Stimulated activated naive CD8-positive, alpha-beta T cell treated with anti-CD3 and anti-CD28 coated beads, Interleukin-15, Interleukin-2, amounts not matched to agents 100 ng/mL and 50 ng/mL, for 24 hours (primary cell): ENCODE measurements around the gene PARK7.

Experiments
- H3K27ac Mint-ChIP-seq: one replicate; pipeline ENCODE4 v1.8.0; 2021; ENCODE audit warnings: mild to moderate bottlenecking, mixed read lengths
- H3K27me3 Mint-ChIP-seq: one replicate; pipeline ENCODE4 v1.8.0; 2021; ENCODE audit warnings: mixed read lengths
- H3K36me3 Mint-ChIP-seq: one replicate; pipeline ENCODE4 v1.8.0; 2021; ENCODE audit warnings: low read depth, mixed read lengths
- H3K4me1 Mint-ChIP-seq: one replicate; pipeline ENCODE4 v1.8.0; 2021; ENCODE audit warnings: low read depth, mixed read lengths
- H3K4me3 Mint-ChIP-seq: one replicate; pipeline ENCODE4 v1.8.0; 2021; ENCODE audit warnings: mild to moderate bottlenecking, mixed read lengths
- H3K9me3 Mint-ChIP-seq: one replicate; pipeline ENCODE4 v1.8.0; 2021; ENCODE audit warnings: mixed read lengths

The PARK7 gene

DNA sequence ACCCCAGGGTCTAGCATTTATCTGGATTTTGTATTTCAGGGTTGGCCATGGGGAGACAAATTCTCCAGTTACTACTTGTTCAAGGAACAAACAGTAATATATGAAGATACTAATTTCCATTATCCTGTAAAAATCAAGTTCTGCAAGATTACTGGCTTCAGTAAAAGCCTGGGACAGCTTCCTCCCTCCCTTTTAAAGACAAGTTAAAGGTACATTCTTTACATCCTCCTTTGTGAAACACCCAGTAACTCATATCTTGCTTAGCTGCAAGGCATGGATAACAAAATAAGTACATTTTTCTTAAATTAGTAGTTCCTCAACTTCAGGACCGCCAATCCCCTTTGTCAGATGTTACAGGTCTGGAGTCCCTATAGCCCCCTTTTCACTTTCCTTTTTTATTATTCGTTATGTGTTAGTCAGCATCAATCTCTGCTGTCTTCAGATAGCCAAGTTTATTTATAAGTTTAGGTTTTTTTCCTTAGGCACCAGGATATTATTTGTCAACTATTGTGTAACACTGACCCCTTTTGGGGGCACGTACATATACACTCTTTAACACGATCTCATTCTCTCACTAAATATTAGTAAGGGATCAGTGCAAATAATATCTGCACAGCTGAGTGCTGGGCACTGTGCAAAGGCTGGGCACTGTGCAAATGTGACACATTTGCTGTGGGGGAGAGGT, 54.8 kb downstream of the PARK7 start:
- Mint-ChIP-seq H3K27ac (no peak overlapping the region), H3K4me3 (no peak overlapping the region), H3K36me3 (no peaks in the 10 kb centered on the region)

DNA sequence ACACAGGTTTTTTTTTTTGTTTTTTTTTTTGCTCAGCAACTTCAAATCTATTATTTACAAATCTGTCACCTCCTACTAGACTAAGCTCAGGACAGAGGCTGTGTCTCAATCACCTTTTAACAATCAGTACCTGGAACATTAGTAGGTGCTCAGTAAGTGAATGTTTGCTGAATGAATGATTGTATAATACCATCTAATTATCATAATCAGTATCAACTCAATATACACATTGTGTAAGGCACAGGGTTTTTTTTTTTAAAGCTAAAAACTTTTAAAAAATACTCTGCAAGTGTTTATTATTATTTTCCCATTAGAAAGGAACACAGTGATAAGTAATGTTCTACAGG, 55.4 kb downstream of the PARK7 start:
- no peaks in the 10 kb centered on the region for H3K4me1 Mint-ChIP-seq
- peaks cover 37% of the 10 kb centered on the region for H3K27me3 Mint-ChIP-seq
- no peak overlapping the region for H3K4me3 Mint-ChIP-seq
- H3K27ac Mint-ChIP-seq = no peak overlapping the region
- no peaks in the 10 kb centered on the region for H3K36me3 Mint-ChIP-seq
- H3K9me3 Mint-ChIP-seq = no peaks in the 10 kb centered on the region

More for the DNA sequence above, 54.8 kb downstream of the PARK7 start:
- Mint-ChIP-seq H3K4me1 (no peaks in the 10 kb centered on the region), H3K27me3 (peaks cover 37% of the 10 kb centered on the region), H3K9me3 (no peaks in the 10 kb centered on the region)

DNA sequence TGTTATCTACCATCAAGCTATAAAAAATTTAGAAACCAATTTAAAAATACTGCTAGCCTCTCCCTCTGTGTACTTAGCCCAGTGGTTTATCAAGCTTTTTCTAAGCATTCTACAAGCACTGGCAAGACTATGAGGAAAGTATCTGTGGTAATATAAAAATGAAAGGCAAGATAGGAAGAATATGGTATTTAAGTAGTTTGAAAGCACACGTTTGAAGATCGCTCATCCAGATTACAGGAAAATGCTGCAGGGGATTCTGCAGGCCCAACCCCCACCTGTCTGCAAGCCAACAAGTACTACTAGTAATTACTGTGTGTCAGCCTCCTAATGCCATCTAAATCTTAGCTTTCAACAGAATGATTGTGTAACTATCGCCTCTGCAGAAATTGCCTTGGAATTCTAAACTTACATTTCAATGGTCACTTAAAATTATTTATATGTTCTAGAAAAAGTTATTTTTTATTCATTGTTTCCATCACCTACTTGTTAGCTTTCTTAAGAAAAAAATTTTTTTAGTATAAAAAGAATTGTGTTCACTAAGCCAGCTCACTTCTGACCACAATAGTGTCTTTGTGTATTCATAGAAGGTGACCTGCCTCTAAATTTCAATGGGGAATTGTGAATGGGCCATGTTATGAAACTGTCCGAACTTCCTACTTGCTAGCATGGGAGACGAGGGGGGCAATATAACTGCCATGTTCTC, 56.1 kb downstream of the PARK7 start:
- Mint-ChIP-seq H3K27ac (no peak overlapping the region), H3K36me3 (no peaks in the 10 kb centered on the region), H3K4me1 (no peaks in the 10 kb centered on the region), H3K4me3 (no peak overlapping the region), H3K9me3 (no peaks in the 10 kb centered on the region), H3K27me3 (peaks cover 40% of the 10 kb centered on the region)

DNA sequence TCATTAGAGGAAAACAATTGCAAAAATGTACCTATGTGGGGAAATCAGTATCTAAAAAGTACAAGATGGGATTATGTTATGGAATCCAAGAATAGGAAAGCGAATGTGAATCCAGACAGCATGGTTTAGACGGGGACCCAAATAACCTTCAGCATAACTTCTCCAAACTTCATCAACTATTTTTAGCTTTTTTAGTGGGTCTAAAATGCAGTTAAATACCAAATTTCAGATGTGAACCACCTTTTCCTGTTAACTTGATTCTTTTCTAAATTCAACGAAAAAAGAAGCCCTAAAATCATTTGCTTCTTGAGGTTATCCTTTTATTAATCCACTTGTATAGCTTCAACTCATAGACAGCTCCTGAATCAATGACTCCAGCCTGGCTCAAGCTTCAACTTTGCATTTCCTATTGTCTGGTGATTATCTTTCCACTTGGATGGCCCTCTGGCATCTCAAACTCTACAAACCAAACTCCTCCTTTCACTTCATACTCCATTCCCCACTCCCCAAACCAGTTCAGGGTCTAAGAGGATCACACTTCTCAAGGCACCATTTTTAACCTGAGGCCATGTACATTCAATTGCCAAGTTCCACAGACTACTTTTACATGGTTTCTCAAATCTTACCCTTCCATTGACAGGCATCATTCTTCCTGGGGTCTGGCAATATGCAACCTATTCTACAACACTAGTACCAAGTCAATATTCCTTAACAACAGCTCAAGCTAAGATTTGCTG, 57.1 kb downstream of the PARK7 start:
- no peak overlapping the region for H3K4me3 Mint-ChIP-seq
- peaks cover 50% of the 10 kb centered on the region for H3K27me3 Mint-ChIP-seq
- H3K4me1 Mint-ChIP-seq = no peaks in the 10 kb centered on the region
- H3K27ac Mint-ChIP-seq = no peak overlapping the region
- no peaks in the 10 kb centered on the region for H3K36me3 Mint-ChIP-seq
- H3K9me3 Mint-ChIP-seq = no peaks in the 10 kb centered on the region

DNA sequence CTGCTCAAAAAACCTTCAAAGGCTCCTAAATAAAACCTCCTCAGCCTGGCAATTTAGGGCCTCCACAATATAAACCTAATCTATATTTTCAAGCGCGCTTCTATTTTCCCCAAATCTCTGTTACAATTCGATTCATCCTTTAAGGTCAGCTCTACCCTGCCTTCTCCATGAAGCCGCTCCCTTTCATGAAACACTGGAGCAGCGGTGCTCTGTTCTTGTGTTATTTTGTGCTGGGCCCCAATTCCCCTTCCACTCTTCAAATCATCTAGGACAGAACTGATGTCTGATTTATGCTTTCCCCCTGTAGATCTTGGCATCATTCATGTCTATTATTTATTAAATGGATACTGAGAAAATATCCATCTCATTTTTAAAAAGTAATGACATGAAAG, 57.7 kb downstream of the PARK7 start:
- Mint-ChIP-seq H3K27me3 (peaks cover 56% of the 10 kb centered on the region), H3K27ac (no peak overlapping the region), H3K36me3 (no peaks in the 10 kb centered on the region), H3K4me3 (no peak overlapping the region), H3K9me3 (no peaks in the 10 kb centered on the region), H3K4me1 (no peaks in the 10 kb centered on the region)

DNA sequence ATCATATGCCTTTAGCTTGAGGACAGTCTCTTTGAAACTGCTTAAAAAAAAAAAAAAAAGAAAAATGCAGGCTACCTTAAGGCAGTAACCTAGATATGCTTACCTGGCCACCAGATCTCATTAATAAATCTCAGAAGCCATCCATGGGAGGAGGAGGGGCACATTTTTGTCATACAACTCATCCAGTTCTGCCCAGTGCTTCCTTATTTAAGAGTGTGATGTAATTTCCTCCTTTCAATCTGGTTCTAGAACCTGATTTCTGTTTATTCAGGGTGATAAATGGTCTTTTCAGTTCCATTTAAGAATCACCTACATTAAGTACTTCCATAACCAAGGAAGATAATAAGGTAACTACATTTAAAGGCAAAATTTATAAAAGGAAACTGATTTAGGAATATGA, 58.5 kb downstream of the PARK7 start:
- Mint-ChIP-seq H3K4me1 (peaks cover 1% of the 10 kb centered on the region), H3K36me3 (no peaks in the 10 kb centered on the region), H3K27ac (no peak overlapping the region), H3K4me3 (no peak overlapping the region), H3K27me3 (peaks cover 64% of the 10 kb centered on the region), H3K9me3 (no peaks in the 10 kb centered on the region)

DNA sequence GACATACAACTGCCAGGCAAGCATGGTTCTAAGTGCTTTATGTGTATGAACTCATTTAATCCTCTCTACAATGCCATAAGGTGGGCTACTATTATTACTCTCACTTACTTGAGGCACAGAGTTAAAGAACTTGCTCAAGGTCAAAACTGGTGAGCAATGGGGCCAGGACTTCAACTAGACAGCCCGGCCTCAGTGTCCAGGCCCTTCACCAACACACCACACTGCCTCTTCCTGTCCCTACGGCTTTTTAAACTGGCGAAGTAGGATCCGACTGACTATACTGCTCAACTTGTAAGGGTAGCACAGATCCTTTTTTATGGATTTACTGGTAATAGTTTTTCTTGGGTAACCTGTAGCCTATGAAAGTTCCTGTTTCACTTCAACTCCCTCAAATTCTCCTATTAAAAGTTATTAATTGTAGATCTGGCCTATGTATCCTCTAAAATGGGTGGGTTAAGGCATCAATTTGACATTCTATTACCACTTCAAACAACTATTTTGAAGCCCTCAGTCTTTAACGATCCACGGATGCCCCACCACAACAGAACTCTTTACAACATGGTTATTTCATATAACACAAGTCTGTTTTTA, 60.3 kb downstream of the PARK7 start:
- Mint-ChIP-seq H3K9me3 (no peaks in the 10 kb centered on the region), H3K4me3 (no peak overlapping the region), H3K36me3 (no peaks in the 10 kb centered on the region), H3K4me1 (peaks cover 8% of the 10 kb centered on the region), H3K27ac (no peak overlapping the region), H3K27me3 (peaks cover 61% of the 10 kb centered on the region)

DNA sequence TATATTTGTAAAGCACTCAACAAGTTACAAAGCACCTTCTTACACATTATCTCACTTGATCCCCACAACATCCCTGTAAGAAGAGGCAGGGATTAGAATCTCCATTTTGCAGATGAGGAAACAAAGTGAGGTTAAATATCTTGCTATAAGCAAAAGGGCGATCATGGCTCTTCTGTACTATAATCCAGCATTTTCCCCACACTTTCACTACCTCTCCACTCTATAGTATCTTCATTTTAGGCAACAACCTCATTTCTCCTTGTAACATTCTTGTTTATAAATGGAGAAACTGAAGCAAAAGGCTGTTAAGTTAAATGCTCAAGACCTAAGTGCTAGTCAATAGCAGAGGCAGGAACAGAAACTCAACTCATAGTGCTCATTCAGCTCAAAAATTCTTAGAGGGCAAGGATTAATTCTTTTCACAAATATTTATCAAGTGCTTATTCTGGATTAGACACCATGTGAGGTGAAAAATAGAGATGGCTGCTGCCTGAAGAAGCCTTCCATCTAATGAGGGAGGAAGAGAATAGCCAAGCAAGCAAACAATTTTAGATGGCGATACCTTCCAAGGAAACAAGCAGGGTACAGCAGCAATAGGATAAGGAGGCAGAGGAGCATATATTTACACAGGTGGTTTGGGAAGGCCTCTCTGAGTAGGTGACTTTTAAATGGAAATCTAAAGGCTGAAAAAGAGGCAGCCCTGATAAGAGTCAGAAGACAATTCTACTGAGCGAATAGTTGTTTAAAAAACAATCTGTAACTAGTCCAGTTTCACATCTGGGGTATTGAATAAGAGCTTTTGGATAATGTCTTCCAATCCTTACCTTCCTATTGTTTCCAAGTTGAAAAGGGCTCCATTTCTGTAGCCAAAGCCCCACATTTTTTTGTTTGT, 61.1 kb downstream of the PARK7 start:
- H3K36me3 Mint-ChIP-seq = no peaks in the 10 kb centered on the region
- peaks cover 57% of the 10 kb centered on the region for H3K27me3 Mint-ChIP-seq
- no peak overlapping the region for H3K27ac Mint-ChIP-seq
- H3K4me3 Mint-ChIP-seq = no peak overlapping the region
- peaks cover 10% of the 10 kb centered on the region for H3K4me1 Mint-ChIP-seq
- no peaks in the 10 kb centered on the region for H3K9me3 Mint-ChIP-seq

DNA sequence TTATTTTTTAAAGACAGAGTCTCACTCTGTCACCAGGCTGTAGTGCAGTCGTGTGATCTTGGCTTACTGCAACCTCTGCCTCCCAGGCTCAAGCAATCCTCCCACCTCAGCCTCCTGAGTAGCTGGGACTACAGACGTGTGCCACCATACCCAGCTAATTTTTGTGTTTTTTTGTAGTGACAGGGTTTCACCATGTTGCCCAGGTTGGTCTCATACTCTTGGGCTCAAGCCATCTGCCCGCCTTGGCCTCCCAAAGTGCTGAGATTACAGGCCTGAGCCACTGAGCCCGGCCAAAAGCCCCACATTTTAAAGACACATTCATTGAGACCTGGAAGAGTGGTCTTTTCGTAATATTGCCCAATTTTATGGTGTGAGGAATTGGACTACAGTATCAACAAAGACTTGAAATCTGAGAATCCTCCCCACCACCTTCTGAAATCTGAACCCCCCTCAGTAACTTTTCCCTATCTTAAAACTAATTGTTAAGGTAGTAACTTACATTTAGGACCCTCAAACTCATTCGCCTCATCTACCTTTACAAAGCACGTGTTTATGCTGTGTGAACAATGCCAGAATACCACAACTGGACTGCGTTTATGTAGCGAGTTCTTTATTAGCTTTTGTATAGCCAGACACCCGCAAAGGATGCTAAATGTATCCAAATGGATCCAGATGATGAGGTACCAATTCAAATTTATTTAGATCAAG, 61.9 kb downstream of the PARK7 start:
- H3K4me3 Mint-ChIP-seq = no peak overlapping the region

DNA sequence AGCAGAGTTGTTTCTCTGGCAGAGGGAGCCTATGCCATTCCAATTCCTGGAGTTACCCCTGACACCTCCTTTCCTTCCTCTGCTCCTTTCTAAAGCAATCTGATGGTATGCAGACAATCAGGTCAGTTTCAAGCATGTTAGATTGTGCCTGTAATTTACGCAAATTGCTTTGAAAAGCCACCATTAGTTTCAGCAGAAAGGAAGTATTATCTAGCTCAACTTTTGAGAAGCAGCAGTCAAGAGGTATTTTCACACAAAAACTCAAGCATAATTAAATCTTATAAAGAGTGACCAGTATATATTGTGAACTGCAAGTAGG, 62.4 kb downstream of the PARK7 start:
- no peaks in the 10 kb centered on the region for H3K36me3 Mint-ChIP-seq
- no peak overlapping the region for H3K4me3 Mint-ChIP-seq
- no peak overlapping the region for H3K27ac Mint-ChIP-seq
- H3K27me3 Mint-ChIP-seq = peaks cover 52% of the 10 kb centered on the region
- H3K4me1 Mint-ChIP-seq = peaks cover 10% of the 10 kb centered on the region
- no peaks in the 10 kb centered on the region for H3K9me3 Mint-ChIP-seq

More for the DNA sequence above, 61.9 kb downstream of the PARK7 start:
- no peak overlapping the region for H3K27ac Mint-ChIP-seq
- H3K4me1 Mint-ChIP-seq = peaks cover 10% of the 10 kb centered on the region
- peaks cover 57% of the 10 kb centered on the region for H3K27me3 Mint-ChIP-seq
- H3K36me3 Mint-ChIP-seq = no peaks in the 10 kb centered on the region
- no peaks in the 10 kb centered on the region for H3K9me3 Mint-ChIP-seq

DNA sequence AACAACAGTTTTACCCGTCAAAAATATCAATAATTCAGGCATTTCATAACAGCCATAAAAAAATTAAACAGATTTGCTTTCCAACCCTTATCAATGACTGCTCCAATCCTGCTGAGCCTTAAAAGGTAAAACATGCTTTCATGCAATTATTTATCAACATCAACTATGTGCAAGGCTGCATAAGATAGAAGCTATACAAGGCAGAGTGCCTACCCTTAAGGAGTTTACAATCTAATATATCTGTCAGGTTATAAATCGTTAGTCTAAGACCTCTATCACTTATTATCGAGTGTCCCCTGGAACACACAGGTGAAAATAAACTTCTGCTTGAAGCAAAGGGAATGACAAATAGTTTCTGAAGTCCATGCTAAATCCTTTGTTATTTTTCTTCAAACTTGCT, 62.8 kb downstream of the PARK7 start:
- Mint-ChIP-seq H3K27me3 (peaks cover 49% of the 10 kb centered on the region), H3K4me1 (peaks cover 10% of the 10 kb centered on the region), H3K27ac (no peak overlapping the region), H3K9me3 (no peaks in the 10 kb centered on the region), H3K4me3 (no peak overlapping the region), H3K36me3 (no peaks in the 10 kb centered on the region)

DNA sequence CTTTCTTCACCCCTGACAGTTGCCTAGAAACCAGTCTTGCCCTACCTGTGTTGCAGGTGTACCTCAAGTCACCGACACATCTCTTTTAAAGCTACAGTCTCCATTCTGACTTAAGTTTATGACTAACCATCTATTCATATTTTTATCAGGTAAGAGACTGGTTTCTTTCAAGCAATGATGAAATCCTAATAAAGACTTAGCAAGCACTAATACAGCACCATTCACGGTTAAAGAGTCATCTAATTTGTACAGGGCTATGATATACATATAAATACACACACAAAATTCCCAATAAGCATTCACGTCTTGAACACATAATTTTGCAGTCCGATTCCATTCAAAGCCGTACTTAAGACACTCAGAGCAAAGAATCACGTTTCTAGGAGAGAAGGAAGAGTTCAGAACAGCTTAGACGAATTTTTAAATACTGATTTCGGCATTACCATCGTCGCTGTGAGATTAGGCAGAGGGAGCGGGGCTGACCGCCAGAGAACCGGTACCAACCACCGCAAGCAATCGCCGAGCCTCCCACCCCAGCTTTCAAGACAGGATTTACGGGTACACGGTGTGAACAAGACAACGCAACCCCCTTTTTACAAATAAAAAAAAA, 63.7 kb downstream of the PARK7 start:
- peaks cover 10% of the 10 kb centered on the region for H3K4me1 Mint-ChIP-seq
- H3K36me3 Mint-ChIP-seq = no peaks in the 10 kb centered on the region
- no peaks in the 10 kb centered on the region for H3K9me3 Mint-ChIP-seq
- H3K4me3 Mint-ChIP-seq = peak overlapping the region; percentile 88
- H3K27ac Mint-ChIP-seq = peak overlapping the region; percentile 74
- peaks cover 48% of the 10 kb centered on the region for H3K27me3 Mint-ChIP-seq

DNA sequence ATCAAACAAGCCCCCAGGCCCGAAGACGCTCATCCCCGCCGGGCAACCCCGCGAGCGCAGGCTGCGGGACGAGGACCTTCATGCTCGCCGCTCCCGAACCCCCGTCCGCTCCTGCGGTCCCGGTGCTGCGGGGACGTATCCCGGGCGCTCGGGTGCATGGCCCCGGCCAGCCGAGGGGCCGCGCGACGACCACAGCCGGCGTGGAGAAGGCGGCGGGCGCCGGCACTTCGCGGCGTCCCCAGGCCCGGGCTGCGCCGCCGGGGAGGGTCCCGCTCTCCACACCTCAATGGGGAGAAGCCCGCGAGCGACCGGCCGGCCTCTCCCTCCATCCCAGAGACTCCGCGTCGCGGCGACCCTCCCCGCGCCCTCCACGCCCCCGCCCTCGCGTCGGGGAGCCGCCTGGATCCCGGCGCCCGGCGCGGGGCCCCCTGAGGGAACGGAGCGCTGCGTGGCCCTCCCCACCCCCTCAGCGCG, 64.2 kb downstream of the PARK7 start:
- Mint-ChIP-seq H3K27me3 (peaks cover 48% of the 10 kb centered on the region), H3K27ac (peak overlapping the region; percentile 74), H3K36me3 (no peaks in the 10 kb centered on the region), H3K4me1 (peaks cover 10% of the 10 kb centered on the region), H3K4me3 (peak overlapping the region; percentile 88), H3K9me3 (no peaks in the 10 kb centered on the region)
